Neuronal stem cell (in vitro differentiated cells): ENCODE measurements around the gene BPHL.
"Not testable (repeated sequence)": the region's sequence is repeated elsewhere in the genome, so short reads cannot be mapped to it uniquely, and the experiment has no call there.

Experiments
- DNase-seq: peaks from one replicate; pipeline ENCODE4 v3.0.0-alpha.2; 2013; ENCODE audit warnings: low spot score
- H2AFZ ChIP-seq: one replicate; pipeline ENCODE4 v1.6.1; 2013; ENCODE audit warnings: mild to moderate bottlenecking, low read length, inconsistent platforms
- H2AK5ac ChIP-seq: 2 replicates; pipeline ENCODE4 v1.6.1; 2013; ENCODE audit warnings: low read depth, mild to moderate bottlenecking, inconsistent platforms, low read length, moderate library complexity, mixed read lengths
- H2BK120ac ChIP-seq: 2 replicates; pipeline ENCODE4 v1.6.1; 2013; ENCODE audit warnings: low read depth, mild to moderate bottlenecking, inconsistent platforms, low read length, moderate library complexity, mixed read lengths
- H2BK12ac ChIP-seq: one replicate; pipeline ENCODE4 v1.6.1; 2013; ENCODE audit warnings: low read length, inconsistent platforms
- H2BK15ac ChIP-seq: 2 replicates; pipeline ENCODE4 v1.6.1; 2013; ENCODE audit warnings: mild to moderate bottlenecking, low read length, inconsistent platforms, mixed read lengths
- H2BK5ac ChIP-seq: one replicate; pipeline ENCODE4 v1.6.1; 2013; ENCODE audit warnings: inconsistent platforms, mild to moderate bottlenecking, low read length, moderate library complexity
- H3K14ac ChIP-seq: one replicate; pipeline ENCODE4 v1.6.1; 2013; ENCODE audit warnings: low read length, inconsistent platforms
- H3K18ac ChIP-seq: 2 replicates; pipeline ENCODE4 v1.6.1; 2013; ENCODE audit warnings: low read length, inconsistent platforms
- H3K23ac ChIP-seq: 2 replicates; pipeline ENCODE4 v1.6.1; 2013; ENCODE audit warnings: low read depth, mild to moderate bottlenecking, mixed read lengths, low read length, inconsistent platforms; ENCODE audit not compliant: poor library complexity
- H3K27ac ChIP-seq: replicated peaks from 3 replicates; pipeline ENCODE4 v1.5.1; 2013; ENCODE audit warnings: low read length, inconsistent platforms
- H3K27me3 ChIP-seq, 3 experiments: 2 replicates each; pipeline ENCODE4 v1.6.1; 2013; ENCODE audit warnings: low read length in 3 of 3, mild to moderate bottlenecking in 2 of 3, inconsistent platforms in 1 of 3, low read depth in 1 of 3, mixed read lengths in 1 of 3, moderate library complexity in 1 of 3; ENCODE audit not compliant: control insufficient read depth in 3 of 3, insufficient read depth in 3 of 3
- H3K36me3 ChIP-seq, 2 donors: replicated peaks in 1 of 2; 2 replicates each; pipeline ENCODE4 v1.6.1; 2013; ENCODE audit warnings: low read length in 2 of 2; ENCODE audit not compliant: control insufficient read depth in 2 of 2, insufficient read depth in 2 of 2
- H3K4ac ChIP-seq: 2 replicates; pipeline ENCODE4 v1.6.1; 2013; ENCODE audit warnings: inconsistent platforms, mild to moderate bottlenecking, low read length, moderate library complexity
- H3K4me1 ChIP-seq, 2 donors: 1 replicate in 1 of 2; 2 replicates in 1 of 2; pipeline ENCODE4 v1.6.1; 2013; ENCODE audit warnings: low read length in 2 of 2, low read depth in 1 of 2; ENCODE audit not compliant: control insufficient read depth in 2 of 2, insufficient read depth in 1 of 2
- H3K4me2 ChIP-seq: one replicate; pipeline ENCODE4 v1.6.1; 2013; ENCODE audit warnings: mild to moderate bottlenecking, low read length, inconsistent platforms; ENCODE audit not compliant: insufficient read depth, poor library complexity, severe bottlenecking
- H3K4me3 ChIP-seq, 2 donors: 2 replicates each; pipeline ENCODE4 v1.5.1; 2013; ENCODE audit warnings: low read length in 2 of 2, mild to moderate bottlenecking in 2 of 2, inconsistent platforms in 1 of 2, moderate library complexity in 1 of 2
- H3K79me1 ChIP-seq: one replicate; pipeline ENCODE4 v1.6.1; 2013; ENCODE audit warnings: low read depth, mild to moderate bottlenecking, inconsistent platforms, low read length, moderate library complexity
- H3K9ac ChIP-seq: one replicate; pipeline ENCODE4 v1.6.1; 2013; ENCODE audit warnings: mild to moderate bottlenecking, low read depth, low read length, inconsistent platforms; ENCODE audit not compliant: poor library complexity
- H3K9me3 ChIP-seq, 2 donors: replicated peaks in 1 of 2; 2 replicates each; pipeline versions ENCODE3 to v1.6.1; 2013; ENCODE audit warnings: low read length in 2 of 2, mild to moderate bottlenecking in 2 of 2, inconsistent platforms in 1 of 2, low read depth in 1 of 2, mixed read lengths in 1 of 2, moderate library complexity in 1 of 2; ENCODE audit not compliant: control insufficient read depth in 2 of 2, insufficient read depth in 1 of 2
- H4K8ac ChIP-seq: one replicate; pipeline ENCODE4 v1.6.1; 2013; ENCODE audit warnings: low read depth, mild to moderate bottlenecking, inconsistent platforms, low read length, moderate library complexity
- H4K91ac ChIP-seq: one replicate; pipeline ENCODE4 v1.6.1; 2013; ENCODE audit warnings: low read length, low read depth, mild to moderate bottlenecking, inconsistent platforms; ENCODE audit not compliant: poor library complexity
- WGBS, 2 donors: extraction: QIAGEN DNeasy Blood & Tissue Kit; methylation state at CpG; one replicate each; pipeline ENCODE4 v1.1.7; 2013; ENCODE audit warnings: missing lambda C conversion rate in 2 of 2, mixed read lengths in 1 of 2; ENCODE audit not compliant: insufficient read length in 2 of 2, insufficient replicate concordance in 1 of 2; ENCODE audit errors: extremely low coverage in 2 of 2; 5-methylcytosine and 5-hydroxymethylcytosine counted together

BPHL gene

GRCh38 chr6:3172789-3173188 lies 54.3 kb downstream of the BPHL start:
- H4K91ac ChIP-seq, H2BK120ac ChIP-seq, H3K9ac ChIP-seq, H3K36me3 ChIP-seq, H2AFZ ChIP-seq, H3K9me3 ChIP-seq, H3K18ac ChIP-seq, H2BK12ac ChIP-seq, H3K23ac ChIP-seq, H2BK5ac ChIP-seq, H3K4me2 ChIP-seq, DNase-seq, H3K27me3 ChIP-seq, H3K27ac ChIP-seq, H3K4me3 ChIP-seq, H2BK15ac ChIP-seq, H2AK5ac ChIP-seq, H3K14ac ChIP-seq, H4K8ac ChIP-seq, H3K79me1 ChIP-seq, H3K4ac ChIP-seq: not testable (repeated sequence)
- 100% methylated on average over 1 of the region's 4 CpGs; no CpG with 5 or more reads in 1 of the 2 donors for WGBS, 2 donors
- peaks cover 2 to 15% of the 10 kb centered on the region in 2 donors for H3K4me1 ChIP-seq

GRCh38 chr6:3173636-3174089 lies 55.2 kb downstream of the BPHL start:
- not testable (repeated sequence) for H3K4ac ChIP-seq, H3K4me2 ChIP-seq, DNase-seq, H2AFZ ChIP-seq, H3K36me3 ChIP-seq, H2BK120ac ChIP-seq, H3K18ac ChIP-seq, H4K8ac ChIP-seq, H3K4me3 ChIP-seq, H2AK5ac ChIP-seq, H3K23ac ChIP-seq, H3K14ac ChIP-seq, H3K27me3 ChIP-seq, H2BK12ac ChIP-seq, H4K91ac ChIP-seq, H3K9me3 ChIP-seq, H3K27ac ChIP-seq, H2BK15ac ChIP-seq, H3K79me1 ChIP-seq, H2BK5ac ChIP-seq, H3K9ac ChIP-seq
- no CpG with 5 or more reads among the region's 11 CpGs for WGBS, 2 donors
- H3K4me1 ChIP-seq: peaks cover 0 to 15% of the 10 kb centered on the region in 2 donors

GRCh38 chr6:3175715-3176402 lies 57.3 kb downstream of the BPHL start:
- Histone ChIP-seq H4K8ac (no peak overlapping the region), H3K23ac (no peak overlapping the region), H3K4ac (no peak overlapping the region), H3K4me2 (no peak overlapping the region), H3K4me3 (no peak overlapping the region), H2BK15ac (no peak overlapping the region), H3K79me1 (no peaks in the 10 kb centered on the region), H4K91ac (no peak overlapping the region), H3K36me3 (no peaks in the 10 kb centered on the region), H2AK5ac (no peak overlapping the region), H3K27me3 (no peaks in the 10 kb centered on the region), H3K4me1 (peaks cover 0 to 19% of the 10 kb centered on the region in 2 donors), H3K14ac (no peak overlapping the region), H3K9ac (no peak overlapping the region), H3K27ac (no peak overlapping the region), H2BK120ac (no peak overlapping the region), H2BK5ac (no peak overlapping the region), H2AFZ (no peak overlapping the region), H2BK12ac (no peak overlapping the region), H3K9me3 (no peaks in the 10 kb centered on the region), H3K18ac (no peak overlapping the region)
- no peak for DNase-seq
- WGBS, 2 donors: no CpG with 5 or more reads among the region's 11 CpGs

- Histone ChIP-seq H3K79me1 (no peaks in the 10 kb centered on the region), H3K27ac (no peak overlapping the region), H3K4me3 (no peak overlapping the region), H4K8ac (peak overlapping the region; percentile 43), H3K4ac (no peak overlapping the region), H3K36me3 (no peaks in the 10 kb centered on the region), H3K9me3 (no peaks in the 10 kb centered on the region), H2BK12ac (no peak overlapping the region), H3K23ac (no peak overlapping the region), H3K18ac (peak overlapping the region; percentile 71), H3K4me1 (peaks cover 0 to 17% of the 10 kb centered on the region in 2 donors), H3K9ac (no peak overlapping the region), H2AK5ac (peak overlapping the region; percentile 63), H4K91ac (no peak overlapping the region), H2BK120ac (no peak overlapping the region), H2AFZ (no peak overlapping the region), H3K4me2 (no peak overlapping the region), H3K14ac (no peak overlapping the region), H3K27me3 (no peaks in the 10 kb centered on the region), H2BK15ac (no peak overlapping the region), H2BK5ac (no peak overlapping the region)
- no peak for DNase-seq
- no CpG with 5 or more reads among the region's 22 CpGs for WGBS, 2 donors
These were observed 58.2 kb downstream of the BPHL start for GRCh38 chr6:3176562-3177355.
